GM19468 (cell line): ENCODE data around the gene SMYD1.

Experiments
- ATAC-seq: cut with Tn5 transposase; IDR thresholded peaks from one replicate; pipeline ENCODE4 v1.9.1; 2021; ENCODE audit warnings: mild to moderate bottlenecking, moderate library complexity, moderate number of reproducible peaks; ENCODE audit not compliant: unreplicated experiment; ENCODE audit errors: extremely low read depth

Gene SMYD1

GRCh38 chr2:88116669-88117432 lies 49.2 kb downstream of the SMYD1 start:
- no peak for ATAC-seq

GRCh38 chr2:88117973-88118372 lies 50.3 kb downstream of the SMYD1 start:
- ATAC-seq: no peak

GRCh38 chr2:88121678-88122077 lies 54.1 kb downstream of the SMYD1 start:
- no peak for ATAC-seq

GRCh38 chr2:88122141-88122884 lies 54.7 kb downstream of the SMYD1 start:
- no peak for ATAC-seq

GRCh38 chr2:88123164-88123974 lies 55.7 kb downstream of the SMYD1 start:
- ATAC-seq: no peak

GRCh38 chr2:88123975-88124917 lies 56.6 kb downstream of the SMYD1 start:
- no peak for ATAC-seq

GRCh38 chr2:88125344-88125923 lies 57.8 kb downstream of the SMYD1 start:
- ATAC-seq: no peak

GRCh38 chr2:88125924-88126771 lies 58.5 kb downstream of the SMYD1 start:
- ATAC-seq: no peak

GRCh38 chr2:88126772-88127637 lies 59.4 kb downstream of the SMYD1 start:
- no peak for ATAC-seq

- ATAC-seq: no peak
Observed at GRCh38 chr2:88127638-88127887, 59.9 kb downstream of the SMYD1 start.

- ATAC-seq: no peak
Observed at GRCh38 chr2:88127888-88128653, 60.4 kb downstream of the SMYD1 start, which contains the start of gene FABP1. Gene FABP1 (minus strand): TSS chr2:88128062. CDS start chr2:88128017, 45 bp downstream.

GRCh38 chr2:88128654-88129312 lies 61.2 kb downstream of the SMYD1 start:
- no peak for ATAC-seq

- no peak for ATAC-seq
Observed at GRCh38 chr2:88129313-88129959, 61.8 kb downstream of the SMYD1 start.

GRCh38 chr2:88131201-88131998 lies 63.8 kb downstream of the SMYD1 start:
- ATAC-seq: no peak

GRCh38 chr2:88131999-88132368 lies 64.4 kb downstream of the SMYD1 start:
- no peak for ATAC-seq
